GM21381 (cell line): Measurements from ENCODE around the gene INF2.

Source experiments
- ATAC-seq: cut with Tn5 transposase; IDR thresholded peaks from one replicate; pipeline ENCODE4 v1.9.1; 2021; ENCODE audit warnings: mild to moderate bottlenecking, moderate library complexity; ENCODE audit not compliant: unreplicated experiment

INF2 gene

DNA sequence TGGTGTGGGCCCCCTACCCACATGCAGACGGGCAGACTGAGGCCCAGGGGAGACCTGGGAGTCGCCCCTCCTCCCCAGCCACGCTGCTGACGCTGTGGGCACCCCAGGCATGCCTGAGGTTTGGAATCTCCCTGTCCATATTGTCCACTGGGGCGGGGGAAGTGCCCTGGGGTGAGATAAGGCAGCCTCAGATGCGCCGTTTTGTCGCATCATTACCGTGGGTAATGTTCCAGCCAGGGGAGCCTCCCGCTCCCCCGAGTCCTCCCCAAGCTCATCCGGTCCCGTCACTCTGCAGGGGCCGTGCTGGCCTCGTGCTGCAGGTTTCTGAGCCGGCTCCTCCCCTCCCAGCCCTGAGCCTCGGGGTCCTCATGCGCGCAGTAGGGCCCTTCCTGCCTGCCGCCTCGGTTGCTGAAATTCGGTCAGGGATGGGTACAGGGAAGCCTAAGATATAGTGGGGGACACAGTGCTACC, 11.4 kb downstream of the INF2 start:
- ATAC-seq: no peak

DNA sequence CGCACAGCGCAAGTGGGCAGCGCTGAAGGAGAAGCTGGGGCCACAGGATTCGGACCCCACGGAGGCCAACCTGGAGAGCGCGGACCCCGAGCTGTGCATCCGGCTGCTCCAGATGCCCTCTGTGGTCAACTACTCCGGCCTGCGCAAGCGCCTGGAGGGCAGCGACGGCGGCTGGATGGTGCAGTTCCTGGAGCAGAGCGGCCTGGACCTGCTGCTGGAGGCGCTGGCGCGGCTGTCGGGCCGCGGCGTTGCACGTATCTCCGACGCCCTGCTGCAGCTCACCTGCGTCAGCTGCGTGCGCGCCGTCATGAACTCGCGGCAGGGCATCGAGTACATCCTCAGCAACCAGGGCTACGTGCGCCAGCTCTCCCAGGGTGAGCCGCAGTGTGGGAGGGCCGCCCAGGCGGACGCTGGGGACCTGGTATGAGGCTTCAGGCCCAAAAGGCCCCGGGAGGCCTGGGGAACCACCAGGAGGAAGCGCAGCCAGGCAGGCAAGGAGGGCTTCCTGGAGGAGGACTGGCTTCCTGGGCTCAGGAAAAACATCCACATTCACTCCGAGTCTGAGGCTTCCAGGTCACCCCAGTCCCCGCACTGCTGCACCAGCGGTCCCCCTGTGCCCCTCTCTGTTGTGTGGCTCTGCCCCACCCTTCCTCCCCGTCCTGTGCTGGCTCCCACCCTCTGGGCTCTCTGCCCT, 12.1 kb downstream of the INF2 start:
- ATAC-seq: no peak

DNA sequence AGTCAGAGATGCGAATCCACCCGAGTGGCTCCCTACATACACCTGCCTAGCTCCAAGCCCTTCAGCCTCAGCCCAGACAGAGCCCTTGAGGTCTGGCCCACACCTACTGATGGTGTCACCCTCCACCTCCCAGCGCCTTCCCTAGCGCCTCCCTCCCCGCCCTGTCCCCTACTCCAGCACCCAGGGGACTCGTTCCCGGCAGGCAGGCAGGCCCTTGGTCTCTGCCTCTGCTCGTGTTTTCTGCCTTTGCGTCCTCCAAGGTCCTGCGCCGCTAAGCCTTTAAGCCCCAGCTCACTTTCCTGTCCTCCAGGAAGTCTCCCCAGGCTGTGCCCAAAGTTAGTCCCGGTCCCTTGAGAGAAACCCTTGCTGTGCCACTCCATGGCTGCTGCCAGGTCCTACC, 12.7 kb downstream of the INF2 start:
- ATAC-seq: no peak

DNA sequence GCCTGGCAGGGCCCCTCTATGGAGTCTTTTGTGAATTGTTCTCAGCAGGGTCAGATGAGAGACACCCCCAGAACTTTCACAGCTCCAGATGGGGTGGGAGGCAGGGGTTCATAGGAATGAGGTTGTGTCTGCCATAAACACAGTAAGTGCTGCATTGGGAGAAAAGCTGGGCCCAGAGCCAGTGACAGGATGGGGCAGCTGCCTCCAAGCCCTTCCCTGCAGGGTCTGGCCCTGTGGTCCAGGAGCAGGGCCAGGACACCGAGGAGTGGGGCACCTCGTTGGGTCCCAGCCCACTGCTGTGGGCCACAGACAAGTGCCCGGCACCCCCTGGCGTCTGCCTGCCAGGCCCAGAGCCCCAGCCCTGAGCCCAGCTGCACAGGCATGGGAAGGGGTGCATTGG, 13.3 kb downstream of the INF2 start:
- ATAC-seq: no peak

DNA sequence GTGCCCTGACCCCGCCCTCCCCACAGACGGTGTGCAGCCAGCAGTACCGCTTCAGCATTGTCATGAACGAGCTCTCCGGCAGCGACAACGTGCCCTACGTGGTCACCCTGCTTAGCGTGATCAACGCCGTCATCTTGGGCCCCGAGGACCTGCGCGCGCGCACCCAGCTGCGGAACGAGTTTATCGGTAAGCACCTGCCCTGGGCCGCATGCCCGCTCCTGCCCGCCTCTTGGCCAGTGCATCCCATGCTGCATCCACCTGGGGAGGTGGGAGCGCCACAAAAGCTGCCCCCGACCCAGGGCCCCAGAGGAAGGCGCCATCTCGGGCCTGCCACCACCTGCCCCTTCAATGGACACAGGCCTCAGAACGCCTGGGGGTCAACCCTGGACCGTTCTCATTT, 13.9 kb downstream of the INF2 start:
- no peak for ATAC-seq

DNA sequence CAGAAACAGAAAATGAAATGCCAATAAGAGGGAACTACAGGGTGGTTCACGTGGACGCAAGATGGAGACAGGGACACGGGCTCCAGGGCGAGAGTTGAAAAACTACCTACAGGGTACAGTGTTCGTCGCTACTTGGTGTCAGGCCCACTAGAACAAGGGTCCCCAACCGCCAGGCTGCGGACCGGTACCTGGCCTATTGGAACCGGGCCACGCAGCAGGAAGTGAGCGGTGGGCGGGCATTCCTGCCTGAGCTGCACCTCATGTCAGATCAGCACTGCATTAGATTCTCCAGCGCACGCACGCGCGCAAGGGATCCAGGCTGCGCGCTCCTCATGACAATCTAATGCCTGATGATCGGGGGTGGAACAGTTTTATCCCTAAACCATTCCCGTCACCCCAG, 14.8 kb downstream of the INF2 start:
- no peak for ATAC-seq

DNA sequence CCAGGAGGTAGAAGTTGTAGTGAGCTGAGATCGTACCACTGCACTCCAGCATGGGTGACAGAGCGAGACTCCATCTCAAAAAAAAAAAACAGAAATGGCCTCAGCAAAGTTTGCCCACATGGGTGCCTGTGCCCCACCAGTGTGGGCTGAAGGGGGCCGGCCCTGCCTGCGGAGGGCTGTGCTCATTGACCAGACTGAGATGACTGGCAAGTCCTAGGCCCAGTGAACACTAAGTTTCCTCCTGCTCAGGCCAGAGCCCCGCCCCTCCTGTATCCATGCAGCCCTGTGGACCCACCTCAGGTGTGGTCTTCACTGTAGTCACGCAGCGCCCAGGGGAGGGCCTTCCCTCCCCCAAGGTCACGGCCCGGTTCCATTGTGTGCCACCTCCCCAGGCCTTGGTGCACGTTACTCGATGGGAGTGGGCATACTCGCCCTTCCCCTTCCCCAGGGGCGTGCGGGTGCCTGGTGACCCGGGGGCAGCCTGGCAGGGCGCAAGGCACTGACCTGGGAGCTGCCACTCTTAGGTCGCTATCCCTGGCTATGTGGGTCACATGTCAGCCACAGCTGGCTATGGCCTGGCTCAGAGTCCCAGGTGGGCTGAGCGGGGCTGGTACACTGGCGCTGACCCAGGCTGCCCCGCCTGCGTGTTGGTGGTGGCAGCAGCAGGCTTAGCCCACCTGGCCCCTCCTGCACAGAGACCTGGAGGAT, 16.1 kb downstream of the INF2 start:
- no peak for ATAC-seq

DNA sequence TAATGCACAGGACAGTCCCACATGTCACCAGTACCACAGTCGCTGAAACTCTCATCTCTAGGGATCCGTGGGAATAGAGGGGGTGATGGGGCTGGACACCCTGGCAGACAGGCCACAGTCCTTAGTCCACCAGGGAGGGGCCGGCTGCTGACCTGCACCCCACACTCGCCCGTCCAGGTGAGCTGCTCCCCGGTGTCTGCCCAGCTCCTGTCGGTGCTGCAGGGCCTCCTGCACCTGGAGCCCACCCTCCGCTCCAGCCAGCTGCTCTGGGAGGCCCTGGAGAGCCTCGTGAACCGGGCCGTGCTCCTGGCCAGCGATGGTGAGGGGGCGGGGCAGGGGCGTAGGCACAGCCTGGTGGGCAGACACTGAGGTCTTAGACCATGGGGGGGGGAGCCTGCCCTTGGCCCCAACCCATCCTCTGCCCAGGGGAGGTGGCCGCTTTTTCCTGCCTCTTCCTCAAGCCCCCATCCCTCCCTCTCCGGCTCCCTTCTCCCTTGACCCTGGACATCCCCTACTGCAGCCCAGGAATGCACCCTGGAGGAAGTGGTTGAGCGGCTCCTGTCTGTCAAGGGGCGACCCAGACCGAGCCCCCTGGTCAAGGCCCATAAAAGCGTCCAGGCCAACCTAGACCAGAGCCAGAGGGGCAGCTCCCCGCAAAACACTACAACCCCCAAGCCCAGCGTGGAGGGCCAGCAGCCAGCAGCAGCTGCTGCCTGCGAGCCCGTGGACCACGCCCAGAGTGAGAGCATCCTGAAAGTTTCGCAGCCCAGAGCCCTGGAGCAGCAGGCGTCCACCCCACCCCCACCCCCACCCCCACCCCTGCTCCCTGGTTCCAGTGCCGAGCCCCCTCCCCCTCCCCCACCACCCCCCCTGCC, 17.6 kb downstream of the INF2 start:
- no peak for ATAC-seq

DNA sequence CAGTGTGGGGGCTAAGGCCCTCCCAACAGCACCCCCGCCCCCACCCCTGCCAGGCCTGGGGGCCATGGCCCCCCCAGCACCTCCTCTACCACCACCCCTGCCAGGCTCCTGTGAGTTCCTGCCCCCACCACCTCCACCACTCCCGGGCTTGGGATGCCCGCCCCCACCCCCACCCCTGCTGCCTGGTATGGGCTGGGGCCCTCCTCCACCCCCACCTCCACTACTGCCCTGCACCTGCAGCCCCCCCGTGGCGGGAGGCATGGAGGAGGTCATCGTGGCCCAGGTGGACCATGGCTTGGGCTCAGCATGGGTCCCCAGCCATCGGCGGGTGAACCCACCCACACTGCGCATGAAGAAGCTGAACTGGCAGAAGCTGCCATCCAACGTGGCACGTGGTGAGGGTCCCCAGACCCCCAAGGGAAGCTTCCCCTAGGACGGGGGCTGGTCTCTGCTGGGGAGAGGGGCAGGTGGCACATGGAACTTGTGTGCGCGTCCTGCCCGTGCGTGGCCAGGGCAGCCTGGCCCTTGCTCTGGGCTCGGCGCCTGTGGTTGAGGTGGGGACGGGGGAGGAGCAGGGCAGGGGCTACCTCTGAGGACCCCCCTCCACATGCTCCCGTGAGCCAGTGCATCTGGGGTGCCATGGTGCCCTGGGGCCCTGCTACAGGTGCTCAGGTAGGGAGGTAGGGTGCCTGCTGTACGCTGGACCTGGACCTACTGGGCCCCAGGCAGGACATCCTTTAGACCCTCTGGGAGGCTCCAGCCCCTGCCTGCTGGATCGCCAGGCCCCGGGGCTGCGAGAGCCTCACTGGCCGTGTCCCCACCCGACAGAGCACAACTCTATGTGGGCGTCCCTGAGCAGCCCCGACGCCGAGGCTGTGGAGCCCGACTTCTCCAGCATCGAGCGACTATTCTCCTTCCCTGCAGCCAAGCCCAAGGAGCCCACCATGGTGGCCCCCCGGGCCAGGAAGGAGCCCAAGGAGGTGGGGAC, 18.5 kb downstream of the INF2 start:
- ATAC-seq: no peak

DNA sequence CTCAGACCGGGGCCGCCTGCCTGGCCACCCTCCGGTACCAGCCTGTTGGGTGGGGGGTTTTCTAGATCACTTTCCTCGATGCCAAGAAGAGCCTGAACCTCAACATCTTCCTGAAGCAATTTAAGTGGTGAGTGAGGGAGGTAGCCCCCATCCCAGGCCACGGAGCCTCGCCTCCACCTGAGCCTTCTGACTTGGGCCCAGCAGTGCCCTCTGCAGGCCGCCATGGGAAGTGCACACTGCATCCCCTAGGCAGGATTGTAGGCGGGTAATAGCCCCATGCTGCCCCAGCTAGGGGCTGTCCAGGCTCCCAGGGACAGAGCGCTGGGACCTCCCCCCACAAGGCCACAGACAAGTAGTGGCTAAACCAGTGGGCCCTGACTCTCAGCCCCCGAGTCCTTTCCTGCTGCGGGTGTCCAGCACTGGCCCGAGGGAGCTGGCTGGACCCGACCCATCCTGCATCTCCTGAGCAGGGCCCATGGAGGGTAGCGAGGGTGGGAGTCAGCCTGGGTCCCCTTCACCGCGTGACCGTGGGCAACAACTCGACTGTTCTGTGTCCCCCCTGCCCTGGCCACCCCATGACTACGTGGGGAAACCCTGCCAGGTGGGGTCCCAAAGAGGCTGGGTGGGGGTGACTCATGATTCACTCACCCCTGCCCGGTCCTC, 19.3 kb downstream of the INF2 start:
- no peak for ATAC-seq

DNA sequence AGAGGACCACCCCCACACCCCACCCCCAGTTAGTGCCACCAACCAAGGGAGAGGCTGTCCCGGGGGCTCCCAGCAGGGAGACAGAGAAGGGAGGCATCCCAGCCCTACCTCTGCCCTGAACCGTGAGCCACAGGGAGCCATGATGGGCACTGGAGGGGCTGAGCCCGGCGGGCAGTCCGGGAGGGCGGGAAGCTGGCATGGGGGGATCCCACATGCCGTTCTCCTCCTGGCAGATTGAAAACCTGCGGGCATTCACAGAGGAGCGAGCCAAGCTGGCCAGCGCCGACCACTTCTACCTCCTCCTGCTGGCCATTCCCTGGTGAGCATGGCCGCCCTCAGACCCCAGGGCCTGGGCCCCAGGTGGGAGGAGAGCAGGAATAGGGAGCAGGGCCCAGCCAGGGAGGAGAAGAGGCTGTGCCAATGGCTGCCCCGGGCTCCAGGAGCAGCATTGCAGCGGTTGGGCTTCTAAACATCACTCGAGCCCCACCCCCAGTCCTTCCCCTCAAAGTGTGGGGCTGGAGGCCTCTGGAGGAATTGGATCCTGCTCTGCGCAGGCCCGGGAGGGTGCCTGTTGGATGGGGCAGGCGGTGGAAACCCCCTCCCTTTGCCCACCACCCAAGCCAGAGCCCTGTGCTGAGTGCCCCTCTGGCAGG, 20.1 kb downstream of the INF2 start:
- ATAC-seq: no peak

DNA sequence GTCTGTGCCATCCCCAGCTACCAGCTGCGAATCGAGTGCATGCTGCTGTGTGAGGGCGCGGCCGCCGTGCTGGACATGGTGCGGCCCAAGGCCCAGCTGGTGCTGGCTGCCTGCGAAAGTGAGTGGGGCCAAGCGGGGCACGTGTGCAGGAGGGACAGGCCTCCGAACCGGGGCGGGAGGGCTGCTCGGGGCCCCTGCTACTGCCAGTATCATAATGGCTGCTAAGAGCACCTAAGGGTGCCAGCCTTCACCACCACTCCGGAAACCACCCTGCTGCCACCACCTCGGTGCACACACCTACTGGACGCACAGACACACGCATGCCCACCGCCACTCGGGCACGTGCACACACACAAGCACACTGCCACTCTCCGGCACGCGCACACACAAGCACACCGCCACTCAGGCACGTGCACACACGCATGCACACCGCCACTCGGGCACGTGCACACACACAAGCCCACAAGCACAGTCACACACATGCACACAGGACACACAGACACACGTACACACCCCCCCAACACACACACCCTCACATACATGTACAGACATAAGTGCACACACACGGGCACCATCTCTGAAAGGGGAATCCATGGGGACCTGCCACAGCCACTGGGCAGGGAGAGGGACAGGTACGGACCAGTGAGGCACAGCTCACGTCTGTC, 20.8 kb downstream of the INF2 start:
- ATAC-seq: no peak

DNA sequence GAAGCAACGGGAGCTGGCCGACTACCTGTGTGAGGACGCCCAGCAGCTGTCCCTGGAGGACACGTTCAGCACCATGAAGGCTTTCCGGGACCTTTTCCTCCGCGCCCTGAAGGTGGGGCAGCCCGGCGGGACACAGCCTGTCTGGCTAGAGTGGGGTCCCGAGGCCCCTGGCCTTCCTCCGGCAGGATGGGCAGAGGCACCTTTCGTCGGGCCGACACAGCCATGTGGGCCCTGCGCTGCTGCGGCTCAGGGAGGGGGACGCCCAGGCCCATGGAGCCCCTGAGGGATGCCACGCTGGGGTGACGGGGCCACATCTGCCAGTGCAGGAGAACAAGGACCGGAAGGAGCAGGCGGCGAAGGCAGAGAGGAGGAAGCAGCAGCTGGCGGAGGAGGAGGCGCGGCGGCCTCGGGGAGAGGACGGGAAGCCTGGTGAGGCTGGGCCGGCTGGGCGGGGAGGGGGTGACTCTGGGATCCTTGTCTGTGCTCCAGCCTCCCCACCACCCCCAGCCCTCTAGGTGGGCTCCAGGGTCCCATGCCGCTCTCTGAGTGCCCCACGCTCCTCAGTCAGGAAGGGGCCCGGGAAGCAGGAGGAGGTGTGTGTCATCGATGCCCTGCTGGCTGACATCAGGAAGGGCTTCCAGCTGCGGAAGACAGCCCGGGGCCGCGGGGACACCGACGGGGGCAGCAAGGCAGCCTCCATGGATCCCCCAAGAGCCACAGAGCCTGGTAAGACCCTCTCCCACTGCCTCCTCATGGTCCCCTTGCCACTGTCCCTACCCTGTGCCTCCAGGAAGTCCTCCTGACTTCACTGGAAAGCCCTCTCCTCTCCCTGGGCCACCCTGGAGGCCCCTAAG, 23.7 kb downstream of the INF2 start:
- no peak for ATAC-seq

DNA sequence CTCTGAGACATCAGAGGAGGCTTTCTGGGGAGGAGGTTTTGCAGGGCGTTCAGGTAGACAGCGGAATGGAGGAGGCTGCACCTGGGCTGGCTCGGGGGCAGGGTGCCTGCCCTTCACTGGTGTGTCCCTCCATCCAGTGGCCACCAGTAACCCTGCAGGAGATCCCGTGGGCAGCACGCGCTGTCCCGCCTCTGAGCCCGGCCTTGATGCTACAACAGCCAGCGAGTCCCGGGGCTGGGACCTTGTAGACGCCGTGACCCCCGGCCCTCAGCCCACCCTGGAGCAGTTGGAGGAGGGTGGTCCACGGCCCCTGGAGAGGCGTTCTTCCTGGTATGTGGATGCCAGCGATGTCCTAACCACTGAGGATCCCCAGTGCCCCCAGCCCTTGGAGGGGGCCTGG, 24.6 kb downstream of the INF2 start:
- no peak for ATAC-seq

DNA sequence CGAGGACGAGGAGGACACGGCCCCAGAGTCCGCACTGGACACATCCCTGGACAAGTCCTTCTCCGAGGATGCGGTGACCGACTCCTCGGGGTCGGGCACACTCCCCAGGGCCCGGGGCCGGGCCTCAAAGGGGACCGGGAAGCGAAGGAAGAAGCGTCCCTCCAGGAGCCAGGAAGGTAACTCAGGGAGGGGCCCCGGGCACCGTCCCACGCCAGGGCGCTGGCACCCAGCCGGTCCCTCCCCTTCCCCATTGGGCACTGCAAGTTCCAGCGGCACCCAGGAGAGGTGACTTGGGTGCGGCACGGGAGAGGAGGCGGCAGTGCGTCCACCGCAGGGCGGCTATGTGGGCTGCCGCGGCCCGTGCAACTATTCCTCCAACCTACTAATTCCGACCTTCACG, 25.3 kb downstream of the INF2 start:
- no peak for ATAC-seq

DNA sequence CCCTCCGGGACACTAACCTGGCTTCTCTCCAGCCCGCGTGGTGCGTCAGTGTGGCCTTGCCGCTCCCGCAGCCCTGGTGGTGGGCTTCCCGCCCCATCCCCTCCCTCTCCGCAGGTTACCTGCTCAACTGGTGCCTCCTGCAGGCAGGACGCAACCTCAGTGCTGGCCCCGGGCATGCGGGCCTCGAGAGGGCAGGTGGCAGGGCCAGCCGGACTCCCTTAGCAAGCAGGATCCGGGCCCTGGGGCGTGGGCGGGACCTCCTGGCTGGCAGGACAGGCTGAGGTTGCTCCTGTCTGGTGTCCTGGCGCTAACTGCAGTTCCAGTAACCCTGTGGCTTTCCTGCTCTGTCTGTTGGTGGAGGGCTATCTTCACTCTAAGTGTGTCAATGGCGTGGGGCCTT, 26.0 kb downstream of the INF2 start:
- ATAC-seq: no peak

DNA sequence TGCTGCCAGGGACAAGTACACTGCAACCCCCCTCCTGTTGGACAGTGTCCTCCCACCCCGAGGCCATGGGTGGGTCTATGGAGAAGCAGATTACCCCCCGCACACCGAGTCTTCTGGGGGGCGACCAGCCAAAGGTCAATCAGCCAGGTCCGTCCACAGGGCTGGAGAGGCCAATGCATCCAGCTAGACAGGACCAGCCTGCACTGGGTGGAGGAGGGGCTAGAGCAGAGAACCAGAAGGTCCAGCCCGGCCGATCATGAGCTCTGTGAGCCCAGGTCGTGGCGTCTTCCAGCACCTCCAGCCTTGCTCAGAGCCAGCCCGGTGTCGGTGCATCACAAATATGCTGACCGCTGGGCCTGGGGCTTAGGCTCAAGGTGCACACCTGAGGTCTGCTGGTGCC, 26.5 kb downstream of the INF2 start:
- ATAC-seq: no peak

DNA sequence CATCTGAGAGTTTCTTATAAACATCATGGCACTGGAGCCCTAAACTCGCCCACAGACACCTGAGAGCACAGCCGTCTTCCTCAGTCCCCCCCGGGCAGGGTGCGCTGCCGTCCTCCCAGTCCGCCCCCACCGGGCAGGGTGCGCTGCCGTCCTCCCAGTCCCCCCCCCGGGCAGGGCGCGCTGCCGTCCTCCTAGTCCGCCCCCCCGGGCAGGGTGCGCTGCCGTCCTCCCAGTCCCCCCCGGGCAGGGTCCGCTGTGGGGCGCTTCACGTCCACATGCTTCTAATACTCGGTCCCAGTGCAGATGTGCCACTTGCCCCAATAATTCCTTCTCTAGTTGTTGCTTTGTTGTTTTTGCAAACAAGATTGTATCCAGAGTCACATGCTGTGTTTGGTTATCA, 27.7 kb downstream of the INF2 start:
- ATAC-seq: no peak
